HG03432 (cell line): ENCODE results near the gene PAPOLA.
A peak's percentile ranks its signal among the peaks of the same experiment; 100 is the strongest.
"Not testable (repeated sequence)": the region's sequence is repeated elsewhere in the genome, so short reads cannot be mapped to it uniquely, and the experiment has no call there.

Source experiments
- ATAC-seq: cut with Tn5 transposase; IDR thresholded peaks from one replicate; pipeline ENCODE4 v1.9.1; 2021; ENCODE audit warnings: mild to moderate bottlenecking, moderate library complexity; ENCODE audit not compliant: unreplicated experiment

The PAPOLA gene

GRCh38 chr14:96502621-96503305 lies 581 bp downstream of the PAPOLA start:
- peak; percentile 45 for ATAC-seq

GRCh38 chr14:96503306-96503679 lies 1.1 kb downstream of the PAPOLA start:
- ATAC-seq: no peak

DNA sequence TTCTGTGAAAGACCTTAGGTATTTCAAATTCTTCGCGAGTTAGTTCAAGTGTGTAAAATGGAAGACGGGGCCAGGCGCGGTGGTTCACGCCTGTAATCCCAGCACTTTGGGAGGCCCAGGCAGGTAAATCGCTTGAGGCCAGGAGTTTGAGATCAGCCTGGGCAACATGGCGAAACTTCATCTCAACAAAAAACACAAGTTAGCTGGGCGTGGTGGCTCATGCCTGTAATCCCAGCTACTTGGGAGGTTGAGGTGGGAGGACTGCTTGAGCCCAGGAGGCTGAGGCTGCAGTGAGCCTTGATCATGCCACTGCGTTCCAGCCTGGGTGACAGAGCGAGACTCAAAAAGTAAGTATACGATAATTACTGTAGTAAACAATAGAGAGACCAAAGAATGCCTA lies 2.2 kb downstream of the PAPOLA start:
- not testable (repeated sequence) for ATAC-seq

GRCh38 chr14:96507723-96508122 lies 5.5 kb downstream of the PAPOLA start:
- no peak for ATAC-seq

DNA sequence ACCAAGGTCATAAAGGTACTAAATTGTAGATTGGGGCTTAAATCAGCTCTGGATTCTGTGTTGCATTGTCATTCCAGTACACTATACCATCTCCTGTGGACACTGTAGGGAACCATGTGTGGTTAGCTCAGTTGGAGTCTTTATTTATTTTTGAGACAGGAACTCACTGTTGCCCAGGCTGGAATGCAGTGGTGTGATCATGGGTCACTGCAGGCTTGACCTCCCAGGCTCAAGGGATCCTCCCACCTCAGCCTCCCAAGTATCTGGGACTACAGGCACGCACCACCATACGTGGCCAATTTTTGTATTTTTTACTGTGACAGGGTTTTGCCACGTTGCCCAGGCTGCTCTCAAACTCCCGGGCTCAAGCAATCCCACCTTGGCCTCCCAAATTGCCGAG lies 6.7 kb downstream of the PAPOLA start:
- ATAC-seq: no peak

GRCh38 chr14:96509457-96510090 lies 7.4 kb downstream of the PAPOLA start:
- peak; percentile 45 for ATAC-seq

- no peak for ATAC-seq
Observed at GRCh38 chr14:96511146-96511545, 9.0 kb downstream of the PAPOLA start.

DNA sequence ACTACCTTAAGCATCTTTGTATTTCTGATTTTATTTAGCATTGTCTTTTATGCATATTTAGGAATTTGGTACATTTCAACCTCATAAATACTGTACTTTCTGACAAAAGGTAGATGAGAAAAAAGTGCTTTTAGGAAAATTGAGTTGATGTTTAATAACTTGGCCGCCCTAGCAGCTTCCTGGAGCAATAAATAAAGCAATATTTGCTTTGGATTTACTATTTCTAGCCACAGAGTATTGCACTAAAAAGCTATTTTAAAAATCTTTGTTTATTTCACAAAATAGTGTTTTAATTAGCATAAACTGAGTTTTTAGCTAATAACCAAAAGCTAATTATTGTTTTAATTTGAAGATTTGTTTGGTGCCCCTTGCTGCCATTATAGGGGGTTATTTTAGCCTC lies 9.5 kb downstream of the PAPOLA start:
- no peak for ATAC-seq

- ATAC-seq: no peak
Observed at GRCh38 chr14:96512122-96512521, 9.9 kb downstream of the PAPOLA start.

DNA sequence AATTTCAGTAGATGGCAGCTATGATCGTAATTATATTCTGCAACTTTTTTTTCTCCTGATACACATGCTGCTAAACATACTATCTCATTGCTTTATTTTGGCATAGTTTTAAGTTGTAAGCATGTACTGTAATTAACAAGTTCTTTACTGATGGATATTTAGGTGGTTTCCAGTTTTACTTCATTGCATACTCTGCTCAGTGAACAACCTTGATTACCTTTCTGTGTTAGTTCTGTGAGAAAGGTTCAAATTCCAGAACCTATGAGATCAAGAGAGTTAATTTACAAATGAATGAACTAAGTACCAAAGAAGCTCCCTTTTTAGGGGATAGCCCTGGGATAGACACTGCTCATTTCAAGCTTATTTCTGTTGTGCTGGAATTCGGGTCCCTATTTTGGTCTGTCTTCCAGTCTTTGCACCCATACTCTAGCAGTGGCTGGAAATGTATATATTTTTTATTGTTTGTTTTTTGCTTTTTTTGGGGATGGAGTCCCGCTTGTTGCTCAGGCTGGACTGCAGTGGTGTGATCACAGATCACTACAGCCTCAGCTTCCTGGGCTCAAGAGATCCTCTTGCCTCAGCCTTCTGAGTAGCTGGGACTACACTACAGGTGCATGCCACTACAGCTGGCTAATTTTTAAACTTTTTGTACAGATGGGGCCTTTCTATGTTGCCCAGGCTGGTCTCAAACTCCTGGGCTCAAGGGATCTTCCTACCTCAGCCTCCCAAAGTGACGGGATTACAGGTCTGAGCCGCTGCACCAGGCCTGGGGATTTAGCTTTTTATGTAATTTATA lies 10.6 kb downstream of the PAPOLA start:
- peak; percentile 38 for ATAC-seq

DNA sequence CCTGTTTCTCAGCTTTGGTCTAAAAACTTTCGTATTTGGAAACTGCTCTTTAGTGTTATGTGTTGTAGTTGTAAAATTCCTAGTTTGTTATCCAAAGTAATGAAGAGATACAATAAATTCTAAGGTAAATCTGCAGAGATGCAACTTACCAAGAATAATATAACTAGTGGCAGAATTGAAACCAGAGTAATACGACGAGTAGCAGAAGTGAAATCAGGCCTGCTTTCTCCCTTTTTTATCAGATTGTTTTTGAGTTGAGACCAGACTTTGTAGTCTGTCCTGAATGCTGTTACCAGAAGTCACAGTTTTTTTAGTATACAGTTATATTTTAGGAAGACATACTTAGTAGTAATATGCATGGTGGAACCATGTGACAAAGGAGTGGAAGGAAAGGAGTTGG lies 12.5 kb downstream of the PAPOLA start:
- ATAC-seq: peak; percentile 60

DNA sequence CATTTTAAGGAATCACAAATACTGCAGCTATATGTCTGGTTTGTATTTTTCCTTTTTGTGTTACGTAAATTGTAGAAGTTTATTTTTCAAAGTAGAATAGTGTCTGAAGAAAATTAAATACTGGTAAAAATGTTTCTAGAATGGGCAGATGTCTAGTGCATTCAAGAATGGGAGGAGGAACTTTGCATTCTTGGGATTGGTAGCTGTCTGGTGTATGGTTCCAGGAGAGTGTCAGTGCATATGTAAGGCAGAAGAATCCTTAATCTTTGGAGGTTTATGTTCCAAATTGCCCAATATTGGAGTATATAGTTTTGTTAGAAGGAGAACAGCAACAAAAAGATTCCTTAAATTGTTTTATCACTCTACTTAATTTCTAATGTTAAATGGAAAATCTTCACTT lies 13.5 kb downstream of the PAPOLA start:
- no peak for ATAC-seq

DNA sequence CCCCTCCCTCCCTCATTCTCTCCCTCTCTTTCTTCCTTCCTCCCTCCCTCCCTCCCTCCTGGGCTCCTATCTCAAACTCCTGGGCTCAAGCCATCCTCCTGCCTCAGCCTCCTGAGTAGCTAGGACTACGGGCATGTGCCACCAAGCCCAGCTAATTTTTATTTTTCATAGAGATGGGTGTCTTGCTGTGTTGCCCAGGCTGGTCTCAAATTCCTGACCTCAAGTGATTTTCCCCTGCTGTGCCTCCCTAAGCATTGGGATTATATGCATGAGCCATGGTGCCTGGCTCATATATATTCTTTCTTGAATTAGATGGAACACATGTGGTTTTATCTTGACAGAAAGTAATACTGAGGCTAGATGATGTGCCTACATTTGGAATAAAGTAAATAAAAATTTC lies 14.2 kb downstream of the PAPOLA start:
- no peak for ATAC-seq

DNA sequence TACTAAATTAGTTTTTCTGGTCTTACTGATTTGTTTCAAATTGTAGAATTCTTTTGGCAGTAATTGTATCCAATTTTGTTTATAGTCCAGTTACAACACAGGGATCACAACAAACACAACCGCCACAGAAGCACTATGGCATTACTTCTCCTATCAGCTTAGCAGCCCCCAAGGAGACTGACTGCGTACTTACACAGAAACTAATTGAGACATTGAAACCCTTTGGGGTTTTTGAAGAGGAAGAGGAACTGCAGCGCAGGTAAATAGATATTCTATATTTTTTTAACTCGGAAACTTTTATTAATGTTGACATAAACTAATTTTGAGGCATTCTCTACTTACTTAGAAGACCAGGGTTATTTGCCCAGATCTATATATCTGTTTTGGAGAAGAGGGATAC lies 17.8 kb downstream of the PAPOLA start:
- peak; percentile 66 for ATAC-seq

DNA sequence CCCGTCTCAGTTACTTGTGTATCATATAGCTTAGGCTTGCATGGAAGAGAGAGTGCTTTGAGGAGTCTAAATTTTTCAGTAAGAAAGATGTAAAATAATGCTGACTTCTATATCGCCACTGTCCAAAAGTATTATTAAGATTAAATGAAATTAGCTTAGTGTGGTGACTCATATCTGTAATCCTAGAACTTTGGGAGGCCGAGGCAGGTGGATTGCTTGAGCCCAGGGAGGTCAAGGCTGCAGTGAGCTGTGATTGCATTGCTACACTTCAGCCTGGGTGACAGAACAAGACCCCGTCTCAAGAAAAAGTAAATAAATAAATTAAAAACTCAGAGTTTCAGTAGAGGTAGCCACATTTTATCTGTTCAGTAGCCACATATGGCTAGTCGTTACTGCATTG lies 23.3 kb downstream of the PAPOLA start:
- no peak for ATAC-seq

DNA sequence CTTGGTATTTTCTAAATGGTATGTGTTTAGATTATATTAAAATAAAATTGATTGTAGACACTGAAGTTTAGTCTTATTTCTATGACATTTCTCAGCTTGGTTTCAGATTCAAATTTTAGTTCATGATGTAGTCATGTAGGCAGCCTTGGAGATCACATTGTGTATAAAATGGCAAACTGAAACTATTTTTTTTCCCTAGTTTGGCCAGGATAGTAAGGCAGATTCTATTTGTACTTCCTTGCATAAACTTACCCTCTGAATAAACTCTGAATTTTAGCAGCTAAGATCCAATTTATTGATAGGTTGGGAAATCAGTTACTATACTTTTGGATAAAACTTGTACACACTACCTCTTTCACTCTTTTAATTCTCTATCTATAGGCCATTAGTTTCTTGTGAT lies 30.4 kb downstream of the PAPOLA start:
- ATAC-seq: no peak

DNA sequence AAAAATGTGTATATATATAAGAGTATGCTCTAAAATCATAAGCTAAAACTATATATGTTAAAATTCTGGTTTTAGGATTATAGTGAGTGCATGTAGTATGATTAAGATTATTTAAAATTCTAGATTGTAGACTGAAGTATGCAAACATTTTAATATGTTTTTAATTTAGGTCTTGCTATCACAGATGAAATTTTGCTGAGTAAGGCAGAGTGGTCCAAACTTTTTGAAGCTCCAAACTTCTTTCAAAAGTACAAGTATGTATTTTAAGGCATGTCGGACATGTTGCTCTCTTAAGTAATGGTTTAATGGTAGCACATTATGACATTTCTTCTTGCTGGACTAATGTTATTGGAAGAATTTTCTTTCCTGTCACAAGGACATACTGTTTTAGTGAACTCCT lies 34.6 kb downstream of the PAPOLA start:
- no peak for ATAC-seq

GRCh38 chr14:96538097-96538989 lies 36.2 kb downstream of the PAPOLA start:
- no peak for ATAC-seq

DNA sequence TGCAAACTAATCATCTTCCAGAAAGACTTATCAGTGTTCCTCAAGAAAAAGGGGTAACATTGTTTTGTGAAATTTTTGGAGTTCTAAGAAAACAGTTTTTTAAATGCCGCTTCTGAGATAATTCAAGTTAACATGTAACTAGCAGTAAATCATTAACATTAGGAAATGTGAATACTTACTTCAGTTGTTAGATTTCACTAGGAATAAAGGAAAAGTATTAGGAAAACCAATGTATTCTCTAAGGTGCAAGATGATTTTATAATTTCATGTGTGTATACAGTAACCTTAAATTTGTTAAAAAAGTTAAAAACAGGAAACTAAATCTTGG lies 36.8 kb downstream of the PAPOLA start:
- ATAC-seq: no peak

DNA sequence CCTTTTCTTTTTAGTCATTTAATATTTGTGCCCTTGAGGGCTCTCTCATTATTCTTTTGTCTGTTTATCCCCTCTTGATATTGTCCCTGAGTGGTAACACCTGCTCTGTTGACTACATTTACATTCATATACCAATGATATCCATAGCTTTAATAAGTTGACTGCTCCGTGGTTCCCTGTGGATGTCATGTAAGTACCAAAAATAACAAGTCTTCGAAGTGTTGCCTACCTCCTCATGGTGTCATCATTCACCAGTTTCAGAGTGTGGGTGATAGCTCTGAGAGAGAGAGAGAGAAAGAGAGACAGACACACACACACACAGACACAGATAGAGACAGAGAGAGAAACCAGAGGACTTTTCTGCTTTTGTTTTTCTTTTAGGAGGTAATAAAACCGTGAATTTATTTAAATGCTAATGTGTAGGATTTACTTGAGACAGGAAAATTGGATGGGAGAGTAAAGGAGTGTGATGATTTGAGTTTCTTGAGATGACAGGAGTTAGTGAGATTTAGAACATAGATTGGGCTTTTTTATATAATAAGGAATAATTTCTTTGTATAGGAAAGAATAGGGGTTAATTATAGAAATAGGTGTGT lies 52.2 kb downstream of the PAPOLA start:
- ATAC-seq: no peak

DNA sequence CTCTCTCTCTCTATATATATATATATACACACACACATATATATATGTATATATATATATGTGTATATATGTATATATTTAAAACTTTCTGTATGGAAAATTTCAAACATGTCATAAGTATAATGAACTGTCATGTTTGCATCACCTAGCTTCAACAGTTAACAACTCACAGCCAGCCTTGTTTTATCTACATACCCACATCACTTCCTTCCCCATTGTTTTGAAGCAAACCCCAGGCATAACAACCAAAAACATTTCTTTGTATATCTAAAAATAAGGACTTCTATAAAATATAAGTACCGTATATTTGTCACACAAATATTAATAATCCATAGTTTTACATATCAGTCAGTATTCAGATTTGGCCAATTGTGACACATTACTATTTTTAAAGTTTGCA lies 57.4 kb downstream of the PAPOLA start:
- no peak for ATAC-seq
